ENCODE measurements around the gene ADISSP. TPM values are rescaled to one million over a fixed set of nuclear protein-coding genes. Genes with fewer than 3 reads are reported as not detected.

The ADISSP gene
- total and polyA plus RNA-seq, 10 donors = 29.4 to 55.5 (median 36.0) TPM

- WGBS, 5 donors = 35 to 56% (median 38%) methylated on average over 17 to 18 of the region's 18 CpGs
- H3K4me1 ChIP-seq = peaks cover 20 to 65% (median 45%) of the 10 kb centered on the region in 6 donors
- no peak overlapping the region for H3K4me3 ChIP-seq
- H3K27ac ChIP-seq = no peak overlapping the region
- DNase-seq = peak; percentile 74
- H3K9me3 ChIP-seq = no peaks in the 10 kb centered on the region
- intact Hi-C loops (cut with DNase I; ENCODE audit: low total_unique reads) = no loop called here
- no peak for TF ChIP-seq CTCF (IDR thresholded peaks at IDR 0.05 in 8 of 11, conservative IDR thresholded peaks at IDR 0.05 in 3 of 11)
- no peak for TF ChIP-seq POLR2AphosphoS5 (IDR thresholded peaks at IDR 0.05)
- TF ChIP-seq POLR2A (IDR thresholded peaks at IDR 0.05) = no peak
- H3K36me3 ChIP-seq = peaks cover 0 to 15% (median 0%) of the 10 kb centered on the region in 6 donors
- peaks cover 0 to 20% (median 0%) of the 10 kb centered on the region in 7 donors for H3K27me3 ChIP-seq (replicated peaks in 1 of 7)
Observed at GRCh38 chr20:3778976-3779375, 11.4 kb upstream of the ADISSP start.

- H3K4me1 ChIP-seq = peaks cover 17 to 55% (median 35%) of the 10 kb centered on the region in 6 donors
- H3K9me3 ChIP-seq = no peaks in the 10 kb centered on the region
- peaks cover 0 to 6% (median 0%) of the 10 kb centered on the region in 6 donors for H3K36me3 ChIP-seq
- H3K27me3 ChIP-seq (replicated peaks in 1 of 7) = peaks cover 0 to 20% (median 0%) of the 10 kb centered on the region in 7 donors
- intact Hi-C loops (cut with DNase I; ENCODE audit: low total_unique reads) = no loop called here
- peak; percentile 27 to 65 (median 58) for TF ChIP-seq POLR2AphosphoS5 (IDR thresholded peaks at IDR 0.05)
- TF ChIP-seq CTCF (IDR thresholded peaks at IDR 0.05 in 8 of 11, conservative IDR thresholded peaks at IDR 0.05 in 3 of 11) = no peak
- H3K4me3 ChIP-seq = peak overlapping the region; percentile 42 to 84 (median 54)
- DNase-seq = peak; percentile 94
- WGBS, 5 donors = 0 to 4% (median 3%) methylated on average over 44 to 70 of the region's 70 CpGs
- H3K27ac ChIP-seq = peak overlapping the region in 5 of 8 donors; percentile 13 to 79 (median 46)
Observed at GRCh38 chr20:3777716-3778629, 10.4 kb upstream of the ADISSP start.

- DNase-seq = no peak
- H3K9me3 ChIP-seq = no peaks in the 10 kb centered on the region
- TF ChIP-seq POLR2A (IDR thresholded peaks at IDR 0.05) = no peak
- TF ChIP-seq CTCF (IDR thresholded peaks at IDR 0.05 in 8 of 11, conservative IDR thresholded peaks at IDR 0.05 in 3 of 11) = no peak
- TF ChIP-seq POLR2AphosphoS5 (IDR thresholded peaks at IDR 0.05) = no peak
- H3K4me3 ChIP-seq = peak overlapping the region; percentile 42 to 84 (median 54)
- H3K36me3 ChIP-seq = no peaks in the 10 kb centered on the region
- H3K4me1 ChIP-seq = peaks cover 17 to 49% (median 34%) of the 10 kb centered on the region in 6 donors
- peak overlapping the region in 5 of 8 donors; percentile 13 to 79 (median 46) for H3K27ac ChIP-seq
- 3 to 9% (median 8%) methylated on average over 9 to 16 of the region's 16 CpGs for WGBS, 5 donors
- intact Hi-C loops (cut with DNase I; ENCODE audit: low total_unique reads) = no loop called here
- peaks cover 0 to 20% (median 0%) of the 10 kb centered on the region in 7 donors for H3K27me3 ChIP-seq (replicated peaks in 1 of 7)
Observed at GRCh38 chr20:3777381-3777715, 9.8 kb upstream of the ADISSP start.

GRCh38 chr20:3775457-3776108 lies 8.0 kb upstream of the ADISSP start:
- Histone ChIP-seq H3K36me3 (no peaks in the 10 kb centered on the region), H3K27me3 (replicated peaks in 1 of 7) (peaks cover 0 to 20% (median 0%) of the 10 kb centered on the region in 7 donors), H3K9me3 (no peaks in the 10 kb centered on the region), H3K4me3 (no peak overlapping the region), H3K4me1 (peaks cover 8 to 34% (median 24%) of the 10 kb centered on the region in 6 donors), H3K27ac (no peak overlapping the region)
- intact Hi-C loops (cut with DNase I; ENCODE audit: low total_unique reads) = no loop called here
- TF ChIP-seq POLR2A (IDR thresholded peaks at IDR 0.05) = no peak
- no peak for TF ChIP-seq CTCF (IDR thresholded peaks at IDR 0.05 in 8 of 11, conservative IDR thresholded peaks at IDR 0.05 in 3 of 11)
- TF ChIP-seq POLR2AphosphoS5 (IDR thresholded peaks at IDR 0.05) = no peak
- WGBS, 5 donors = 80 to 96% (median 90%) methylated on average over 4 of the region's 4 CpGs
- DNase-seq = peak; percentile 54
